SK-N-SH (cell line): ENCODE results near the gene SNIP1. TPM values are rescaled to one million over a fixed set of nuclear protein-coding genes. Genes with fewer than 3 reads are reported as not detected.

Experiments used
- CTCF ChIA-PET: fragments of 300-600, 350-600 bp; formaldehyde crosslinking; extraction: SDS; loops from one replicate; lab custom pipeline; 2021; lab: Yijun Ruan, JAX
- POLR2A ChIA-PET: fragments of 350-600 bp; sonication (Branson Sonifier 250); formaldehyde crosslinking; extraction: SDS; loops from one replicate; lab custom pipeline; 2020; ENCODE audit warnings: antibody characterized with exemption, inconsistent platforms; lab: Yijun Ruan, JAX
- DNase-seq: peaks from one replicate; pipeline ENCODE4 v3.0.0; 2012
- H2AFZ ChIP-seq: fragments of 200-600 bp; sonication (generic); 2 replicates; pipeline ENCODE4 v1.8.1; 2016; ENCODE audit warnings: antibody characterized with exemption, mild to moderate bottlenecking, low read depth
- H3F3A ChIP-seq: fragments of 200-600 bp; sonication (generic); replicated peaks from 2 replicates; pipeline ENCODE3; 2016; ENCODE audit warnings: antibody characterized with exemption, mild to moderate bottlenecking; ENCODE audit not compliant: insufficient read depth
- H3K27ac ChIP-seq, 2 experiments: fragments of 200-500 bp in 1 of 2; fragments of 200-600 bp in 1 of 2; sonication (Bioruptor generic) in 1 of 2; sonication (generic), shearing (Covaris generic) in 1 of 2; 2 replicates each; pipeline versions ENCODE4 v1.5.1 to v1.6.1; 2014 to 2016; ENCODE audit warnings: low read depth in 2 of 2, inconsistent platforms in 1 of 2, low read length in 1 of 2, mild to moderate bottlenecking in 1 of 2, mixed read lengths in 1 of 2
- H3K27me3 ChIP-seq: fragments of 200-600 bp; sonication (generic), shearing (Covaris generic); 2 replicates; pipeline ENCODE4 v1.6.1; 2016; ENCODE audit warnings: mixed run types; ENCODE audit not compliant: insufficient read depth
- H3K36me3 ChIP-seq, 2 experiments: fragments of 200-500 bp in 1 of 2; fragments of 200-600 bp in 1 of 2; sonication (Bioruptor generic) in 1 of 2; sonication (generic) in 1 of 2; replicated peaks in 1 of 2; 2 replicates each; pipeline versions ENCODE3 to v1.5.1; 2014 to 2016; ENCODE audit warnings: low read length in 1 of 2, mild to moderate bottlenecking in 1 of 2; ENCODE audit not compliant: insufficient read depth in 2 of 2, control insufficient read depth in 1 of 2
- H3K4me1 ChIP-seq, 2 experiments: fragments of 200-500 bp in 1 of 2; fragments of 200-600 bp in 1 of 2; sonication (Bioruptor generic) in 1 of 2; sonication (generic), shearing (Covaris generic) in 1 of 2; 2 replicates each; pipeline versions ENCODE4 v1.5.1 to v1.6.1; 2014 to 2016; ENCODE audit warnings: low read depth in 1 of 2, low read length in 1 of 2, mixed run types in 1 of 2; ENCODE audit not compliant: insufficient read depth in 2 of 2, control insufficient read depth in 1 of 2
- H3K4me2 ChIP-seq: fragments of 200-600 bp; sonication (generic), shearing (Covaris generic); 2 replicates; pipeline ENCODE4 v1.6.1; 2017; ENCODE audit warnings: mixed run types
- H3K4me3 ChIP-seq, 2 experiments: fragments of 200-500 bp in 1 of 2; fragments of 200-600 bp in 1 of 2; sonication (Bioruptor generic) in 1 of 2; sonication (generic), shearing (Covaris generic) in 1 of 2; 2 replicates each; pipeline versions ENCODE4 v1.5.1 to v1.8.1; 2014 to 2016; ENCODE audit warnings: low read depth in 2 of 2, inconsistent platforms in 1 of 2, low read length in 1 of 2, mild to moderate bottlenecking in 1 of 2, mixed read lengths in 1 of 2, moderate library complexity in 1 of 2
- H3K79me2 ChIP-seq: fragments of 200-600 bp; sonication (generic); 2 replicates; pipeline ENCODE4 v1.8.1; 2017; ENCODE audit warnings: mild to moderate bottlenecking; ENCODE audit not compliant: insufficient read depth
- H3K9ac ChIP-seq: fragments of 200-600 bp; sonication (generic); 2 replicates; pipeline ENCODE4 v1.6.1; 2017; ENCODE audit warnings: mixed run types
- H3K9me2 ChIP-seq: fragments of 200-600 bp; sonication (generic); 2 replicates; pipeline ENCODE4 v1.6.1; 2017; ENCODE audit warnings: mixed run types
- H3K9me3 ChIP-seq: fragments of 200-600 bp; sonication (generic); 2 replicates; pipeline ENCODE4 v1.6.1; 2017; ENCODE audit warnings: mixed run types, mild to moderate bottlenecking, moderate library complexity
- H4K20me1 ChIP-seq: fragments of 200-600 bp; sonication (generic); 2 replicates; pipeline ENCODE4 v1.6.1; 2017; ENCODE audit warnings: mild to moderate bottlenecking, mixed run types; ENCODE audit not compliant: insufficient read depth
- ELF1 ChIP-seq: IDR thresholded peaks from 2 replicates; pipeline ENCODE4 v1.4.0; 2012
- FOXJ3 ChIP-seq: sonication (generic); formaldehyde crosslinking; IDR thresholded peaks from 2 replicates; pipeline ENCODE4 v1.5.1; 2020; ENCODE audit warnings: mild to moderate bottlenecking, missing genetic modification reagents
- GATA2 ChIP-seq: sonication (generic); formaldehyde crosslinking; IDR thresholded peaks from 2 replicates; pipeline ENCODE4 v1.5.0; 2020; ENCODE audit warnings: mild to moderate bottlenecking, missing genetic modification reagents
- JUND ChIP-seq: IDR thresholded peaks from 2 replicates; pipeline ENCODE4 v1.4.0; 2012
- NFIC ChIP-seq: IDR thresholded peaks from 2 replicates; pipeline ENCODE4 v1.4.0; 2012; ENCODE audit warnings: borderline replicate concordance
- POLR2AphosphoS5 ChIP-seq: IDR thresholded peaks from 2 replicates; pipeline ENCODE4 v1.6.1; 2012; ENCODE audit warnings: low read depth, low read length
- RAD21 ChIP-seq: IDR thresholded peaks from 2 replicates; pipeline ENCODE4 v1.6.1; 2012; ENCODE audit warnings: mild to moderate bottlenecking, low read length
- REST ChIP-seq: IDR thresholded peaks from 2 replicates; pipeline ENCODE4 v1.6.1; 2012; ENCODE audit warnings: mild to moderate bottlenecking, low read depth, low read length, moderate library complexity
- RXRA ChIP-seq: IDR thresholded peaks from 2 replicates; pipeline ENCODE4 v1.4.0; 2012; ENCODE audit warnings: low read depth, mild to moderate bottlenecking, borderline replicate concordance
- TAF1 ChIP-seq: IDR thresholded peaks from 2 replicates; pipeline ENCODE4 v1.6.1; 2012; ENCODE audit warnings: low read depth, mild to moderate bottlenecking, low read length, moderate library complexity, borderline replicate concordance
- TEAD4 ChIP-seq: IDR thresholded peaks from 2 replicates; pipeline ENCODE4 v1.4.0; 2012; ENCODE audit warnings: mild to moderate bottlenecking, borderline replicate concordance; ENCODE audit not compliant: insufficient read depth
- USF1 ChIP-seq: IDR thresholded peaks from 2 replicates; pipeline ENCODE4 v1.4.0; 2012; ENCODE audit warnings: low read depth, borderline replicate concordance
- YY1 ChIP-seq: IDR thresholded peaks from 2 replicates; pipeline ENCODE4 v1.4.0; 2012; ENCODE audit warnings: low read depth, mild to moderate bottlenecking
- WGBS: methylation state at CpG from one replicate; pipeline ENCODE4 v1.1.6; 2017; ENCODE audit warnings: low lambda C conversion rate; 5-methylcytosine and 5-hydroxymethylcytosine counted together
- polyA plus RNA-seq, 3 experiments: library from polyadenylated mRNA; depleted of rRNA; stranded (reverse); fragments of >200 nt; gene quantifications; 2 replicates each; pipeline ENCODE4 v1.2.3, GENCODE V29; 2012
- TF ChIP-seq, protein P1 (sequence below): fragments of 150-350 bp; IDR thresholded peaks from 2 replicates; pipeline ENCODE4 v1.6.1; 2016; ENCODE audit warnings: mild to moderate bottlenecking, low read depth, low read length
- TF ChIP-seq, protein P2 (sequence below): IDR thresholded peaks from 2 replicates; pipeline ENCODE4 v1.4.0; 2012; ENCODE audit warnings: low read depth

Gene SNIP1
- polyA plus RNA-seq, 1 of the 3 experiments (the other 2 are of a cell fraction) = 10.2 TPM

DNA sequence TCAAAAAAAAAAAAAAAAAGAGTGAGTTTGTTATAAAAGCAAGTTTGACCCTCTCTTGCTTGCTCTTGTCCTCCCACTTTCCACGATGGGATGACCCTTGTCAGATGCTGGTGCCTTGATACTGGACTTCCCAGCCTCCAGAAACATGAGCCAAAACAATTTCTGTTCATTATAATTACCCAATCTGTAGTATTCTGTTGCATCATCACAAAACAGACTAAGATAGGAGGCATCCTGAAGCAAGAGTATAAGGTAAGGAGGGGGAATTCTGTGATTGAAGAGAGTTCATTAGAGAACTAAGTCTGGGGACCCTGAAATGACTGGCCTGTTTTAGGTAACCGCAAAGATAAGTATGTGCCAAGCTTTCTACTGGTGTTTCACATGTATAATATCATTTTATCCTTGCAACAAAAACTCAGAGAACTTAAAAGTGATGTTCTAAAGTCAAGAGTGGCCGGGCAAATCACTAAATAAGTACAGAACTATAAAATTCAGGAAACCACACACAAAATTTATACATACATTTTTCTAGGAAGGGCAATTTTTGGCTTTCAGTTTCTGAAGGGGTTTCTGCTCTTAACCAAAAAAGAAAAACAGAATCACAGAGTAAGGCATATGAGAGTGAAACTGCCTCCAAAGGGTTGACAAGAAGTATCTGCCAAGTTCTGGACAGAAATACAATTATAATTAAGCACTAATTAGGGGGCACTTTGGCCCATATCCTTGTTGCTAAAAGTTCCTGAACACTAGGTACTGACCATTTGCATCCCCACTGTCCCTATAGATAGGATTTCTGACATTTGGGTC lies 16.6 kb upstream of the SNIP1 start (continued):
- TF ChIP-seq RXRA (no peak), GATA2 (CRISPR knock-in tag) (no peak), TAF1 (no peak), FOXJ3 (CRISPR knock-in tag) (no peak), TEAD4 (no peak)
- TF ChIP-seq, protein P1, sequence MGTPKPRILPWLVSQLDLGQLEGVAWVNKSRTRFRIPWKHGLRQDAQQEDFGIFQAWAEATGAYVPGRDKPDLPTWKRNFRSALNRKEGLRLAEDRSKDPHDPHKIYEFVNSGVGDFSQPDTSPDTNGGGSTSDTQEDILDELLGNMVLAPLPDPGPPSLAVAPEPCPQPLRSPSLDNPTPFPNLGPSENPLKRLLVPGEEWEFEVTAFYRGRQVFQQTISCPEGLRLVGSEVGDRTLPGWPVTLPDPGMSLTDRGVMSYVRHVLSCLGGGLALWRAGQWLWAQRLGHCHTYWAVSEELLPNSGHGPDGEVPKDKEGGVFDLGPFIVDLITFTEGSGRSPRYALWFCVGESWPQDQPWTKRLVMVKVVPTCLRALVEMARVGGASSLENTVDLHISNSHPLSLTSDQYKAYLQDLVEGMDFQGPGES = no peak
- TF ChIP-seq, protein P2, sequence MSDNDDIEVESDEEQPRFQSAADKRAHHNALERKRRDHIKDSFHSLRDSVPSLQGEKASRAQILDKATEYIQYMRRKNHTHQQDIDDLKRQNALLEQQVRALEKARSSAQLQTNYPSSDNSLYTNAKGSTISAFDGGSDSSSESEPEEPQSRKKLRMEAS = no peak
- TF ChIP-seq, all 33 proteins: peak for 0

DNA sequence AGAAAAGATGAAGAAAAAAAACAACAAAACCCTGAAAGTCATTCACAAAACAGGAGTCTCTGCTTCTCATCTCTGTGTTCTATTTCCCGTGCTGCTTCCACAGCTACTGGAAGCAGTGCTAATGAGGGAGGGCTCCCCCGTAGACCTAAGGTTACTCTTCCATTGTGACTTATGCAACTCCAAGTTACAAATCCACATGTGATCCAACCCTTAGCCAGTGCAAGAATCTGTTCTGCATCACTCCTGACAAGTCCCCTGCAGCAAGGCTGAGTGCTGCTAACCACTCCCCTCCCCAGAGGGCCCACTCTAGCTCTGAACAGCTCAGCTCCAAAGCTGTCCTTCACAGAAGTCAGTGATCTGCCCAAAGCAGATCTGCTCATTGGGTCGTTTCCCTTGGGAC lies 12.9 kb upstream of the SNIP1 start:
- DNase-seq = no peak
- no peak overlapping the region for H3K9ac ChIP-seq
- H2AFZ ChIP-seq = no peak overlapping the region
- TF ChIP-seq ELF1 = no peak
- TF ChIP-seq REST = no peak
- no peak for TF ChIP-seq RAD21
- TF ChIP-seq POLR2AphosphoS5 = no peak
- no peak for TF ChIP-seq YY1
- no peak for TF ChIP-seq JUND
- TF ChIP-seq USF1 = no peak
- TF ChIP-seq NFIC = no peak
- H3K36me3 ChIP-seq = peaks cover 69 to 73% of the 10 kb centered on the region in 2 experiments
- H3F3A ChIP-seq = peaks cover 23% of the 10 kb centered on the region
- H3K9me3 ChIP-seq = no peaks in the 10 kb centered on the region
- no peaks in the 10 kb centered on the region for H3K4me1 ChIP-seq
- no peaks in the 10 kb centered on the region for H3K27me3 ChIP-seq
- ChIA-PET CTCF (no interaction called here), POLR2A (no interaction called here)
- no peak overlapping the region; a peak in 1 of 4 replicates for H3K27ac ChIP-seq
- no peak overlapping the region for H3K4me2 ChIP-seq
- H3K79me2 ChIP-seq = peaks cover under 1% of the 10 kb centered on the region; the same call in 1 of the 2 replicates
- no peak overlapping the region for H3K4me3 ChIP-seq
- 70% methylated on average over 2 of the region's 3 CpGs for WGBS
- H3K9me2 ChIP-seq = no peaks in the 10 kb centered on the region
- no peaks in the 10 kb centered on the region for H4K20me1 ChIP-seq
